Measurements from ENCODE around the gene LPIN2.

LPIN2 gene

DNA sequence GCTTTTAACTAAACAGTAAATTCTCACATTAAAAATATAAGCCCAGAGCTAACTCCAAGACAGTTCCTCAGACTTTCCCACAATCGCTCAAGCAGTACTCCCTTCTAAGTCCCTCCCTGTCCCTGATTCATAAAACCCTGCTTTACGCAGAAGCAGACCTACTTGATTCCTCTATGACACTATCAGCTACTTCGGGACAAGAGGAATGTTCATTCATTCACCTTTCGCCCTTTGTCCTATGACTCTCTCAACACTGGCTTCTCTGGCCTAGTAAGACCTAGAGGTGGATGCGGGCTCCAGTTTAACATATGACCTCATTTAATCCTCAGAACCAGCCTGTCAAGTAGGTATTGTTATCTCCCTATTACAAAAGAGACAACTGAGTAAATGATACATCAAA, 10.2 kb downstream of the LPIN2 start:
- H3K27ac ChIP-seq (ENCODE audit: low read depth, low read length): no peak overlapping the region
- H3K27me3 ChIP-seq (ENCODE audit: insufficient read depth, low read length): no peaks in the 10 kb centered on the region
- peaks cover 34% of the 10 kb centered on the region for H3K36me3 ChIP-seq (ENCODE audit: insufficient read depth, low read length)
- WGBS: 58% methylated on average over 5 of the region's 5 CpGs
- no peak overlapping the region for H3K9ac ChIP-seq (ENCODE audit: low read depth, low read length)
- peaks cover 11% of the 10 kb centered on the region; the same call in 1 of the 2 replicates for H3K9me3 ChIP-seq (ENCODE audit: insufficient read depth, low read depth, low read length)
- peaks cover 18% of the 10 kb centered on the region for H3K4me1 ChIP-seq (ENCODE audit: insufficient read depth, low read length)
- no peak overlapping the region for H3K4me3 ChIP-seq (ENCODE audit: low read length)

DNA sequence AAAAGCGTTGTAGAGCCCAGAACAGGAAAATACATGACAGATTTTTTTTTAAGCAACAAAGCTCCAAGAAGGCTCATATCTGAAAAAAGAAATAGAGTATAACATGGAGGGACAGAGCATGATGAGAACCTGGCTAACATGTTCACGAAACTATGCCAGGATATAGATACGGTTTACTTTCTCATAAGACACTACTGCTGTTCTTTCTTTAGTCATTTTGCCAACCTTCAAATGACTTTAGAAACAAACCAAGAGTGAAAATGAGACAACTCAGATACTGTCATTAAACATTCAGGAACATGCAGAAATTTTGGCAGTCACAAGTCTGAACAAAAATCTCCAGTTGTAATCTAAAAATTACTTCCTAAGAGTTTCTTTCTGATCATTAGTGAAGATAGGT, 14.3 kb downstream of the LPIN2 start:
- peak overlapping the region; percentile 32; the same call in 1 of the 2 replicates for H3K9ac ChIP-seq (ENCODE audit: low read depth, low read length)
- no peaks in the 10 kb centered on the region for H3K27me3 ChIP-seq (ENCODE audit: insufficient read depth, low read length)
- peaks cover 3% of the 10 kb centered on the region; the same call in 1 of the 2 replicates for H3K9me3 ChIP-seq (ENCODE audit: insufficient read depth, low read depth, low read length)
- peak overlapping the region; percentile 67 for H3K27ac ChIP-seq (ENCODE audit: low read depth, low read length)
- peaks cover 21% of the 10 kb centered on the region for H3K4me1 ChIP-seq (ENCODE audit: insufficient read depth, low read length)
- WGBS: 91% methylated on average over 3 of the region's 3 CpGs
- H3K36me3 ChIP-seq (ENCODE audit: insufficient read depth, low read length): peaks cover 12% of the 10 kb centered on the region; the same call in 1 of the 2 replicates
- H3K4me3 ChIP-seq (ENCODE audit: low read length): no peak overlapping the region

DNA sequence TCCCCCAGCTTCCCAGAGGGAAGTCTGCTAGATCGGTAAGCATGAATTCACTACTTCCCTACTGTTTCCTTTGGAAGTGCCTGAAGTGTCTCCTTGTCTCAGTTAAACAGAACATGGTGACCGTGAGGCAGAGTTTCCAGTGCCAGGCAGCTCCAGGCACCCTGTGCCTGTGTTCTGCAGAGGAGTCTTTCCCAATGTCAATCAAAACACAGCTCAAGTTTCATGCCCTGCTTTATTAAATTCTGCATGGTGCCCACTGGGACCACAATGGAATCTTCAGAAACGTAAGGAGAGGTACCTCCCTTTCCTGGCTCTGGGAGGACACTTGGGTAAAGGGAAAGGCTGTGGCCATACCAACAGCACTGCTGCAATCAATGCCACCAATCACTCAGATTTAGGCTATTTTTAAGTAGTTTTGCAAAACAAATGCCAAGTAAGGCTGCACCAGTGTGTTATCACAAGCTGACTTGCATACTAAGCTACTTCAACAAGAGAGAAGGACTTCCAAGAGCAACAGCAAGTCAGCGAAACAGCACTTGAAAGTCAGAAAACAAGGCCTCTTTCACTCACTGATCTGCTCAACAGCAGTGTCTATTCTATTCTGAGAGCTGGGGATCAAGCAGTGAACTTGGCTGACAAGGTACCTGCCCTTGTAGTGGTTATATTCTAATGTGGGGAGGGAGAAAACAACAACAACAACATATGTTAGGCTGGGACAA, 14.9 kb downstream of the LPIN2 start:
- Histone ChIP-seq H3K9ac (ENCODE audit: low read depth, low read length) (no peak overlapping the region), H3K9me3 (ENCODE audit: insufficient read depth, low read depth, low read length) (no peaks in the 10 kb centered on the region), H3K4me1 (ENCODE audit: insufficient read depth, low read length) (peaks cover 21% of the 10 kb centered on the region), H3K27me3 (ENCODE audit: insufficient read depth, low read length) (no peaks in the 10 kb centered on the region), H3K4me3 (ENCODE audit: low read length) (no peak overlapping the region), H3K27ac (ENCODE audit: low read depth, low read length) (peak overlapping the region; percentile 67), H3K36me3 (ENCODE audit: insufficient read depth, low read length) (peaks cover 8% of the 10 kb centered on the region; the same call in 1 of the 2 replicates)
- 60% methylated on average over 4 of the region's 4 CpGs for WGBS

DNA sequence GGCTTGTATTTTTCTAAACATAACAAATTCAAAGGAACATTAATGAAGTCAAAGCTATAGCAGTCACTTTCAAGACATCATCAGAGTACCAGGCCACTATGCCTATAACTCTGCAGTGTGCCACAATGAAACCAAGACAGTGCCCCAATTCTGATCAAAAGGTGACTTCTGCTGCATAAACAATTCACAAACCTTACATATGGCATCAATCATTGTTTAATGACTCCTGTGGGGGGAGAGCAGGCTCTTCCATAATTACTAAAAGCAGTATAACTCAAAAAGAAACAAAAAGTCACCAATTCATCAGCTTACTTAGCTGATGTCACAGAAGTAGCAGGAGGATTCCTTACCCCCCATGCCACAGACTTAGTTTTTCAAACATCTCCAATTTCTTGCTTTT, 15.5 kb downstream of the LPIN2 start:
- no peak overlapping the region for H3K9ac ChIP-seq (ENCODE audit: low read depth, low read length)
- H3K4me1 ChIP-seq (ENCODE audit: insufficient read depth, low read length): peaks cover 21% of the 10 kb centered on the region
- no peaks in the 10 kb centered on the region for H3K9me3 ChIP-seq (ENCODE audit: insufficient read depth, low read depth, low read length)
- no peaks in the 10 kb centered on the region for H3K27me3 ChIP-seq (ENCODE audit: insufficient read depth, low read length)
- no peak overlapping the region for H3K27ac ChIP-seq (ENCODE audit: low read depth, low read length)
- H3K36me3 ChIP-seq (ENCODE audit: insufficient read depth, low read length): peaks cover 8% of the 10 kb centered on the region; the same call in 1 of the 2 replicates
- H3K4me3 ChIP-seq (ENCODE audit: low read length): no peak overlapping the region

DNA sequence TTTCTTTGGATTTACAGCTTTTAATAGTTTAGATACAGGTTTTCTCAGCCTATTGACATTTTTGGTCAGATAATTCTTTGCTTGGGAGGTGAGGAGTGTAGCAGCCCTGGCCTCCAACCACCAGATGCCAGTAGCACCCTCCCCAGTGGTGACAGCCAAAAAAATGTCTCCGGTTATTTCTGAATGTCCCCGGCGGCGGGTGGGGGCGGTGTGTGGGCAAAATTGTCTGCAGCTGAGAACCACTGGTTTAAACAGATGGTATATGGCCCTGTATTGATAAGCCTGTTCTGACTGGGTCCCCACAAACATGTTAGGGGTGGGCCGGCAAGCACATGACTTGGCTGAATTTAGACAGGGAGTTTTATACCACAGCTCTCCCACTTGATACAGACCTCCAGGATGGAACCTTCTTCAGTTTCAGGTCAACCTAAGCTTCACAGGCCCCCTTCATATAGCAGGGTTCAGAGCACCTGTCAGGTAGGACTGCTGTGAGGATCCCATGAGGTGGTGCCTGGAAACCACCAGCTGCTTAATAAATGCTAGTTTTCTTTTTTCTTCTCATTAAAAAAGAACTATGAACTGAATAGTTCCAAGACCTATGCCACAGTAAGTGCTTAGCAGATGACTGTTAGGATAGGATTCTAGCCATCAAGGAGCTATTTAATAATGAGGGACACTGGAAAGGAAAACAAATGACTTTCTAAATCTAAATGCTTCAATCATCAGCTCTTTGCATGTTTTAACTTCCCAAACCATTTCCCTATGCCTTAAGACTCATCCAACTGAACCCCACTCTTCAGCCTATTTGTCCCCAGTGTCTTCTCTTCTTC, 18.1 kb downstream of the LPIN2 start:
- no peak overlapping the region for H3K4me3 ChIP-seq (ENCODE audit: low read length)
- no peak overlapping the region for H3K27ac ChIP-seq (ENCODE audit: low read depth, low read length)
- H3K27me3 ChIP-seq (ENCODE audit: insufficient read depth, low read length): no peaks in the 10 kb centered on the region
- H3K36me3 ChIP-seq (ENCODE audit: insufficient read depth, low read length): no peaks in the 10 kb centered on the region
- peaks cover 21% of the 10 kb centered on the region for H3K4me1 ChIP-seq (ENCODE audit: insufficient read depth, low read length)
- no peaks in the 10 kb centered on the region for H3K9me3 ChIP-seq (ENCODE audit: insufficient read depth, low read depth, low read length)
- H3K9ac ChIP-seq (ENCODE audit: low read depth, low read length): no peak overlapping the region
- 83% methylated on average over 5 of the region's 6 CpGs for WGBS

DNA sequence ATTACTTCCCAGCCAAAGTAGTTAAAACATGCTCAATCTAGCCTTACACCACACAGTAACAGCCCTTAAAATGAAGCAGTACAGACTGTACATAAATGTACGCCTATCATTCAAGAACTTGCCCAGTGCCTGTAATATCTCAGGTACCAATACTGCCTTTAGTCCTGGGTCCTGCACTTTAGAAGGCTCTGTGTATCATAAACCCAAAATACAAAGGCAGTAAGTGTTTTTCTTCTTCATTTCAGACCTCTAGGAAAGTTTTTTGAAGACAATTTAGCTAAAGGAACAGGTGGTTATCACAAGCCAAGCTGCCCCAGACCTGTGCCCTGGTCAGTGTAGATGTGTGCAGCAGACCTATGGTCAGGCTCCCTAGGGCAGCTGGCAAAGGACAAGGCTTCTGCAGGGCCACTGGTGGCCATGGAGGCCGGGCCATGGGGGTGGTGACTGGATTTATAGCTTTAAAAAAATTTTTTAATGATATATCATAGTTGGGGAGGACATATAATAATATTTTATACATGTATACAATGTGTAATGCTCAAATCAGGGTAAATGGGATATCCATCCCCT, 18.8 kb downstream of the LPIN2 start:
- 96% methylated on average over 2 of the region's 2 CpGs for WGBS
- H3K36me3 ChIP-seq (ENCODE audit: insufficient read depth, low read length): no peaks in the 10 kb centered on the region

DNA sequence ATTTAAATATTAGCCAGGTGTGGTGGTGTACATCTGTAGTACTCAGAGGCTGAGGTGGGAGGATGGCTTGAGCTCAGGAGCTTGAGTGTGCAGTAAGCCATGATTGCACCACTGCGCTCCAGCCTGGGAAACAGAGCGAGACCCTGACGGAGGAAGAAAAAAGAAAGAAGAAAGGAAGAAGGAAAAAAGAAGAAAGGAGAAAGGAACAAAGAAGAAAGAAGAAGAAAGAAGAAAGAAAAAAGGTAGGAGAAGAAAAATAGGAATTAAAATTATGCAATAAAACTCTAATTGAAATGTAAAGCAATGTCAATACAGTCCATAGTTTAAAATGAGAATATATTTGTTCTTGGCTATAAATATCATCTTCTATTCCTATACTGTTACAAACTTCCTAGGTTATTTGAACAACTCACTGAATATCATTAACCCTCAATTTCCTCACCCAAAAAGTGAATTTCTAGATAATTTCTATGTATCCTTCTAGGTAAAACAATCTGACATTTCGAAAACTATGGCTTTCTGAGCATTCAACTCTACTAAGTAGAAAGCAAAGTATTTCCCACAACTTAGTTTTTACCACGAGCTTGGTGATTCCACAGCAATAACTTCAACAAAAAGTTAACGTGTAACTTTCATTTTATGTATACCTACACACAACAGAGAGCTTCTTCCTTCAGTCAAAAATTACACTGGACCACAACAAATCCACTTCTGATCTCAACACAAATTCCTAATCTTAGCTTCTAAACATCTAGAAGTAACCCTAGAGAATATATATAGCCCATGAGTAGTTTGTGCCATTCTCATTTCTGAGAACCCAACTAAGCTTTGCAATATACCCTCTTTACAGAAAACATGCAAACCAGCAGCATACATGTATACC, 19.7 kb downstream of the LPIN2 start:
- 94% methylated on average over 6 of the region's 6 CpGs for WGBS
- no peaks in the 10 kb centered on the region for H3K9me3 ChIP-seq (ENCODE audit: insufficient read depth, low read depth, low read length)
- no peak overlapping the region for H3K4me3 ChIP-seq (ENCODE audit: low read length)
- no peaks in the 10 kb centered on the region for H3K36me3 ChIP-seq (ENCODE audit: insufficient read depth, low read length)
- H3K27ac ChIP-seq (ENCODE audit: low read depth, low read length): no peak overlapping the region
- no peaks in the 10 kb centered on the region for H3K27me3 ChIP-seq (ENCODE audit: insufficient read depth, low read length)
- peaks cover 8% of the 10 kb centered on the region for H3K4me1 ChIP-seq (ENCODE audit: insufficient read depth, low read length)
- H3K9ac ChIP-seq (ENCODE audit: low read depth, low read length): no peak overlapping the region

More for the DNA sequence above, 18.8 kb downstream of the LPIN2 start:
- no peak overlapping the region for H3K4me3 ChIP-seq (ENCODE audit: low read length)
- no peak overlapping the region for H3K27ac ChIP-seq (ENCODE audit: low read depth, low read length)
- H3K27me3 ChIP-seq (ENCODE audit: insufficient read depth, low read length): no peaks in the 10 kb centered on the region
- no peaks in the 10 kb centered on the region for H3K9me3 ChIP-seq (ENCODE audit: insufficient read depth, low read depth, low read length)
- H3K4me1 ChIP-seq (ENCODE audit: insufficient read depth, low read length): peaks cover 17% of the 10 kb centered on the region
- no peak overlapping the region for H3K9ac ChIP-seq (ENCODE audit: low read depth, low read length)

DNA sequence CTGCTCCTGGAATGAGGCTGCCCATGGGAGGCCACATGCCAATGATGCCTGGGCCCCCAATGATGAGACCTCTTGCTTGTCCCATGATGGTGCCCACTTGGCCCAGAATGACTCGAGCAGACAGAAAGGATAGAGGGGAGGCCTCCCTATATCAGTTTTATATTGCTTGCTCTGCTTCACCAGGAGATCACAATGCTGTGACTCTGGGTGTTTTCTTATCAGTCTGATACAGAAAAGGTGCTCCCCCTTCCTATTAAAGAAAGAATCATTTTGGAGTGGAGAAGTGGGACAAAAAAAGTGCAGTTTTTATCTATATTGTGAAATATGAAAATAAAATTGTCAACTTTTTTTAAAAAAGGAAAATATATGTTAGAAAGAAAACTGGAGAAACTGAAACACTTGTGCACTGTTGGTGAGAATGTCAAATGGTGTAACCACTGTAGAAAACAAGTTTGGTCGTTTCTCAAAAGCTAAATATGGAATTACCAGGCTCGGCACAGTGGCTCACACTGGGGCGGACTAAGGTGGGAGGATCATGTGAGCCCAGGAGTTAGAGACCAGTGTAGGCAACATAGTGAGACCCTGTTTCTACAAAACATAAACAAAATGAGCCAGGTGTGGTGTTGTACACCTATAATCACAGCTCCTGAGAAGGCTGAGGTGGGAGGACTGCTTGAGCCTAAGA, 21.8 kb downstream of the LPIN2 start:
- Histone ChIP-seq H3K9me3 (ENCODE audit: insufficient read depth, low read depth, low read length) (no peaks in the 10 kb centered on the region), H3K36me3 (ENCODE audit: insufficient read depth, low read length) (no peaks in the 10 kb centered on the region), H3K27me3 (ENCODE audit: insufficient read depth, low read length) (no peaks in the 10 kb centered on the region), H3K4me1 (ENCODE audit: insufficient read depth, low read length) (0 out of 2 replicates have a peak, but pooled peaks cover 3% of the 10 kb centered on the region), H3K27ac (ENCODE audit: low read depth, low read length) (no peak overlapping the region), H3K9ac (ENCODE audit: low read depth, low read length) (no peak overlapping the region), H3K4me3 (ENCODE audit: low read length) (no peak overlapping the region)
- WGBS: 90% methylated on average over 3 of the region's 4 CpGs

DNA sequence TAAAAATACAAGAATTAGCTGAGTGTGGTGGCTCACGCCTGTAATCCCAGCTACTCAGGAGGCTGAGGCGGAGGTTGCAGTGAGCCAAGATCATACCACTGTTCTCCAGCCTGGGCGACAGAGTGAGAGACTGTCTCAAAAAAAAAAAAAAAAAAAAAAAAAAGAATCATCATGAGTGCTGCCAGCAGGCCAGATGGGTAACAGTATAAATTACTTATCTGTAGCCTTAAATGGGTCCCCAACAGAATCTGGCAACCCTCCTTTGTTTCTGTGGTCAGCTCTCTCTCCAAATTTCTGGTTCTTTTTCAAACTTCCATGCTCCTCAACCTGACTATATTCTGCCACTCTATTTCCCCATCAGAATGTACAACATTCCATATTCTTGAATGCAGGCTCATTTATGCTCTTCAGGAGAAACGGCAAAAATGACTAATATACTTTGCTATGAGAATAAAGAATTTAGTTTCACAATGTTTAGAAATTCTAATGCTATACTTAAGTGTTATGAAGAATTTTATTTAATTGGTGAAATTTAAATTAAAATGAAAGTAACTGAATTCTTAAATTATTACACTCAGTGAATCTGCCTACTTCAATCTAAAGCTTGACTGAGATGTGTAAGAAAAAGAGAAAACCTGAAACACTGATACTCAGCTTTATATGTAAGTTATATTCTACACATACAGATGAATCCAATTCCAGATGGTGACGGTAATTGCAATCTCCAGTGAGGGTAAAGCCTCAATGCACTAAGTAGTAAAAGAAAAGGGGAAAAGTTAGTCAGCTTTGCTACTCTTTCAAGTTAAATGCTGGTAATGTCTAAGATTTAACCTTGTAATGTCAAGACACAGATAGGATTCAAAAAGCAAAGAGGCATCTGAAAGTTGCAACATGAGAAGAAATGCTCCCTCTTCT, 24.8 kb downstream of the LPIN2 start:
- H3K27ac ChIP-seq (ENCODE audit: low read depth, low read length): no peak overlapping the region
- H3K4me1 ChIP-seq (ENCODE audit: insufficient read depth, low read length): peaks cover 6% of the 10 kb centered on the region
- no peaks in the 10 kb centered on the region for H3K9me3 ChIP-seq (ENCODE audit: insufficient read depth, low read depth, low read length)
- WGBS: 93% methylated on average over 4 of the region's 5 CpGs
- H3K4me3 ChIP-seq (ENCODE audit: low read length): no peak overlapping the region
- H3K36me3 ChIP-seq (ENCODE audit: insufficient read depth, low read length): no peaks in the 10 kb centered on the region
- no peaks in the 10 kb centered on the region for H3K27me3 ChIP-seq (ENCODE audit: insufficient read depth, low read length)
- H3K9ac ChIP-seq (ENCODE audit: low read depth, low read length): no peak overlapping the region

Measured in HUES64 (cell line).